Activated CD4-positive, alpha-beta T cell treated with anti-CD3 and anti-CD28 coated beads, Interleukin-2, amount 50 U/mL, for 1 hour (primary cell): ENCODE data around the gene RAD51B.

Source experiments
- DNase-seq: peaks from one replicate; pipeline ENCODE4 v3.0.0-alpha.2; 2020

RAD51B gene

DNA sequence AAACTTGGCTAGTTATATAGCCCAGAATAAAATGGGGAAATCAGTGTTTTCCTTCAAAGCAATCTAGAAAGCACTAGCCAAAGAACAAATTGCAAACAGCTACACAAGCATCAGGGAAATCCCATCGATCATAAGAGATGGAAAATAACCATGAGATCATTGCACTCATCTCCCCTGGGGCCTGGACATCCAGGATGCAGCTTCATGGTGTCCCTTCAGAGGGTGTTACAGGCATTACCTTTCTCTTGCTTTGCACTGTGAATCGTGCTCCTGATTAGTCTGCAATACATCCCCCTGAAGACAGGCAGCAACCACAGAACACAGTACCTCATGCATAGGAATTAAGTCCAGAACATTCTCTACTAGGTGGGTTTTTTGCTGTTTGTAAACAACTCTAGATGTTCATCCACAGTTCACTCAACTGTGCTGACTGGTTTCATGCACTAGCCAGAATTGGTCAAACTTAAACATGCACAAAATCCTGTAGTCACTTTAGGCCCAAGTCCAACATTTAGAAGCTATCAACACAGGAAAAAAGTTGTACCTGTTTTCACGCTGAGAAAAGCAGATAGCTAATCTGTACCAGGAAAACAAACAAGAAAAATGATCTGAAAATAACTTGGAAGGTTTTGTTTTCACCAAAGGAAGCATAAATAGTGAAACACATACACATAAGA is 853.2 kb downstream of the RAD51B start:
- DNase-seq, result no peak

DNA sequence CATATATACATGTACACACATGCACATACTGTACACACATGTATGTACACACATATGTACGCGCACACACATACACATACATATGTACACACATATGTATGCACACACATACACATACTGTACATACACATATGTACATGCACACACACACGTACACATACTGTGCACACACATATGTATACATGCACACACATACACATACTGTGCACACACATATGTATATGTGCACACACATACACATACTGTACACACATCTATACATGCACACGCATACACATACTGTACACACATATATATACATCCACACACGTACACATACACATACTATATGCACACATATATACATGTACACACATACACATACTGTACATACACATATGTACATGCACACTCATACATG is 853.9 kb downstream of the RAD51B start:
- no peak for DNase-seq

DNA sequence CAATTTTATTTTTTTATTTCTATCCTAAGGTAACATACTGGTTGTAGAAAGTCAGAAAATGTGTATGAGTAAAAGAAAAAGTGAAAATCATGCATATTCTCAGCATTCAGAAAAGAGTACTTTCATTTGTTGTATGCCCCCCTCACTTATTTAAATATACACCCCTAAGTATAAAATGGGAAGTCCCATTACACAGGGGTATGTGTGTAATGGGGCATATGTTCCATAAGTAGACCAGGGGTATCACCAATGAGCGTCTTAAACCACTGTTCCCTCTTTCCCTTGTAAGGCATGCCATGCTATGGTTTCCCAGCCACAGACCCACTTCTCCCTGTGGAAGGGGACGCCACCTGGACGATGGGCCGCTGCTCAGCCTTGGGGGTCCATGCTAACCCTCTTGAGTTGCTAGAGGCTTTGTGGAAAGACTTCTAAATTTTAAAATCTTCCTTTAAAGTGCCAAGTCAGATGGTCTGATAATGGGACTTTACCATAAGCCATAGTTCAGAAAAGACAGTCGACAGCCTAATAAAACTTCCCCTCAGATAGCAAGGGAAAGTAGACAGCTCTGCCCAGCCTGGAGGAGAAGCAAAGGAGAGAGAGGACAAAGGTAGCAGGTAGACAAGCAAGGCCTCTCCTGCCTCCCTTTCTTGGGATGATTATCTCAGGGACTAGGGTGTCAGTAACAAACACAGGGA is 855.1 kb downstream of the RAD51B start:
- no peak for DNase-seq

DNA sequence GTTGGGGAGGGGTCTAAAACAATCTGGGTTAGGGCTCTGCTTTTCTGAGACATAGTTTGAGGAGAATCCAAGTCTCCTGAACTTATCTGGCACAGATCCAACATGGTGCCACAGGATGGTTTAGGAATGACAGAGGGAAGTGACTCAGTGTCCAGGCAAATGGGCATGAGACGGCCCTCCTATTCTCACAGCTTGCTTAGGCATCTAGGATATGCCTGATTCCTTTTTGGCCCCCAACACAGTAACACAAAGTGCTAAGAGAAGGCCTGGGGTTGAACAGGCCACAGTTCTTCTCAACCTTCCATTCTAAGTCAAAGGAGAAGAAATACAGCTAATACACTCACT is 855.6 kb downstream of the RAD51B start:
- DNase-seq, result no peak

DNA sequence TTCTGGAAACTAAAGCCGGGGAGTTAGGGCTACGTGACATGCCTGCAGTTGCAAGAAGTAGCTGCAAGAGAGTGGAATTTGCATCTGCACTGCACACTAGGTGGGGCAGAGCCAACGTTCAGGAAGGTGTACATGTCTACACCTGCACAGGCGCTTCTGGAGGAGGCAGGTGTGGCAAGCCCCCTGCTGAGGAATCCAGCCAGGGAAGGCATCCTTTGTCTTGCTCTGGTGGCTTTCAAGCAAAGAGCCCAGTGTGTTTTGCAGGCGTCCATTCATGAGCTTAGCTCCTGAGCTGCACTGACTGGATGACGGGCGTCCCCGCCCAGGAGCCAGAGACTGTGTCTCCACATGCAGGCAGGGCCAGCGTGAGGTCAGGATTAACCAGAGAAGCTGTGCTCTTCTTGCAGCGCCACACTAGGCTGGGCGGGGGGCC is 856.9 kb downstream of the RAD51B start:
- no peak for DNase-seq

DNA sequence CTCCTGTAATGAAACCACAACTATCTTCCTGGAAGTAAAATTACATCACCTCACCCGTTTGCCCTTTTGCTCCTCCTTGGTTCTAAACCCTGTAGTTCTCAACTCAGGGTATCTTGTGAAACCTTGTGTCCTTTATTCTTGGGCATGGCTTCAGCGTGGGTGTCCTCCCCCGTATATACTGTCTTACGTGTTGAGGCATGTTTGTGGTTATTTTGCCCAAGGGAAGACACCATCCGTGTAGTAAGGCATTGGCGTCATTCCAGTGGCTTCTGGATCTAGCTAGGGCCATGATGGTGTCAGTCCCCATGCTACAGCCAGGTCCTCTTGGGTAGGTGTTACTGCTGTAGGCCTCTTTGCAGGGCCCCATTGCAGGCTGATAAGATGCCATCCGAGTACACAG is 857.9 kb downstream of the RAD51B start:
- DNase-seq, result no peak

DNA sequence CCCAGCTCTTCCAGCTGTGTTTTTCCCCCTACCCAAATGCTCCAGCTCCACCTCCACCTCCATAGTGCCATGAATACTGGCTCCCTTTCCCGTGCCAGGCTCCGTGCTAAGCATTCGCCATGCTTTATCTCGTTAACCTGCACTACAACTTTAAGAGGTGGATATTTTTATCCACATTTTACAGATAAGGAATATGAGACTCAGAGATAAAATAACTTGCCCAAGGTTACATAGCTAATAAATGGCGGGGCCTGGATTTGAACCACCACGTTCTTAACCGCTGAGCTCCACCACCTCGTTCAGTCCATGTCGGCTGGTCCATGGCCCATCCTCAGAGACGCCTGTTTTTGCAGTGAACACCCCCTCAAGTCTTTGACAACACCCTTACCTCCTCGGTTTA is 858.3 kb downstream of the RAD51B start:
- no peak for DNase-seq

DNA sequence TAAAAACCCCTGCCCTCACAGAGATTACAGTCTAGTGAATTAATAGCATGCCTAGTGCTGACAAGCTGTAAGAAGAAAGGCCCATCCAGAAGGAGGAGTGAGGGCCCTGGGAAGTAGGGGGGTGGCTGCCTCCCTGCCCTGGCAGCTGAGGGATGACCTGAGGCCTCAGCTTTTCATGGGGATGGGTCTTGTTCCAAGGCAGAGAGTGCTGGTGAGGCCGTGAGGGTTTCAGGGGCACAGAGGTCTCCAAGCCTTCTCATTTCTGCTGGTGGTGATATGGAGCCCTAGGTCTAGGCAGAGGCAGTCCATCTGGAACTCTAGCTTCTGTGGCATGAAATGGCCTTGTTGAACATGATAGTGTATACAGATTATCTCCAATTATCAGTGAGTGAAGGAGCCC is 858.9 kb downstream of the RAD51B start:
- DNase-seq, result no peak

DNA sequence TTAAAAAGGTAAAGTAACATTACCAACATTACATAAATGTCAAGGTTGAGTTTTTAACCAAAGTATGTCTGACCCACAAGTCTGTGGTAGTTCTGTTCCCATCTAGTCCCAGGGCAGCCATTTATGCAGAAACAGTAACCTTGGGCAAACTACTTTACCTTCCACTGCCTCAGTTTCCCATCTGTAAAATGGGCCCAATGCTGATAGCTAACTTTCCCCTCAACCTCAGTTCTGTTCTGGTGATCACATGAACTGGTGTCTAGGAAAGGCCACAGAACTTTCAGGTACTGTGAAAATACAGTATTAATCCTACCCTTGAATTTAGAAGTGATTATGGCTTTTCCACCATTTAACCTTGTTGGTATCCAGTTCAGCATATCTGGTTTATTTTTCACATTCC is 859.7 kb downstream of the RAD51B start:
- no peak for DNase-seq

DNA sequence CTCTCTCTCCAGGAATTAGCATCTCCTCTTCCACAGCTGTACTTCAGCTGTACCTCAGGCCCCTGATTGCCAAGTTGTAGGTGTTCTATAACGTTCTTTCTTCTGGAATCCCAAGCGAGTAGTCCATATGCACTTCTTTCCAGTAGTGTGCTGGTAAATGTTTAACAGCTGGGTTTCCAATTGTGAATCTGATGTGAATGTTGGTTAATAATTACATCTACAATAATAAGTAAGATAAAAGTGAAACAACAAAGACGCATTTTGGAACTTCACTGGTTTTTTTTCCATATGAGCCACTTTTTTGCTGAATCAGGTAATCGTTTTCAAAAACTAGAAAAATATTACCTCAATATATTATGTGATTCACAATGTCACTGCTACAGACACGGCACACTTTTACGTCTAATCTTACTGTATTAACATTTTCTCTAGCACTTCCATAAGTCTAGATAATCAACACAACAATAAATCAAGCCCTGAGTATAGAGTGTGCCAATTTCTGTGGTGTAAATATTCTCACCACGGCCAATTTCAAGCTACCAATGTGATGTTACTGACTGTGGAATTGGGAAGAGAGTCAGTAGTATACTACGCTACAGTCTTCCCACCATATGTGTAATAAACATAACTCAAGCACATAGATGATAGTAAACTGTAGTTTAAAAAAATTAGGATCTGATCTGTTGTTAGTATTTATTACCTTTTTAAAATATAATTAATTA is 860.3 kb downstream of the RAD51B start:
- DNase-seq, result no peak

DNA sequence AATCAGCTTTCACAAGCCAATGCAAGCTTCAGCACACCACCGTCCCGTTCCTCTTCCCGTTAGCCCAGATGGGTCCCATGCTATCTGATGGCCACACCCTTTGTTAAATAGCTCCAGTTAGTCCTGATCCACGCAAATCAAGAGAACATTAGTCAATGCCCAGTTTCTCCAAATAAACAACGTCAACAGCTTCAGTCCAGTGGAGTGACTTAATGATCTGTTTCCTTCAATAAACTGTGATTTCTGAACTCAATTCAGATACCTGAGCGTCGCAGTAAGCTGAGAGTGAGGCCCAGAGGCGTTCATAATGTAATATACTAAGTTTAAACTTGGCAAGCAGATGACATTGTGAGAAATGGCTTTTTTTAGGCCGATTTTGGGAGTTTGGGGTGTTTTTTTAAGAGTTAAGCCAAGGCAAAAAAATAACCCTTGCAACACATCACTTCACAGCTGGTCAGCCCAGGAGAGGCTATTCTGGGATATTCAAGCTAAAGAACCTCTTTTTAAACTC is 861.0 kb downstream of the RAD51B start:
- no peak for DNase-seq

DNA sequence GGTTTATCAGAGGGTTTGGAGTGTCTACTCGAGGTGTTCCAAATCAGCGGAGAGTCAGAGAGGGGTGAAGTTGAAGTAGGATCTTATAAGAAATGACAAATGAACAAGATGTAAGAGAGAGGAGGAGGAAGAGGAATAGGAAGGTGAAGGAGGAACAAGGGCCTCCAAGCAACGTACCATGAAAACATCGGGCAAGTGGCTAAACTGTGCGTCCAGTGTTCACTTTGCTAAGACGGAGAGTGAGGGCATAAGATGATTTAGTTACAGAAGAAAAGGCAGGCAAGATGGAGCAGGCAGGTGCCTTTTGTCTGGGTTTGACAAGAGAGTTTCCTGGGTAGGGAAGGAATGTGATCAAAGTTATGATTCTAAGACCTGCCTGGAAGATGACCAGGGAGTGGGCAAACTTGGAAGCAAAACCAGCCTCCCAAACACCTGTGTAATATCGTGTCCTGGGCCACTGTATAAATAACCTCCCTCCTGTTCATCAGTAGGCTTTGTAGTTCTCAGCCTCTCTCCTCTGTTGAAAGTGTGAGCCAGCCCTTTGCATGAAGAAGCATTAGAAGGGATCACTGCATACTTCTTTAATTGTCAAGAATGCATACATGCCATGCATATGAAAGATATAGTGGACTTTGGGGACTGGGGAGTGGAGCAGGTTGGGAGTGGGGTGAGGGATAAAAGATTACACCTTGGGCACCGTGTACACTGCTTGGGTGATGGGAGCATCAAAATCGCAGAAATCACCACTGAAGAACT is 861.9 kb downstream of the RAD51B start:
- DNase-seq, result no peak

DNA sequence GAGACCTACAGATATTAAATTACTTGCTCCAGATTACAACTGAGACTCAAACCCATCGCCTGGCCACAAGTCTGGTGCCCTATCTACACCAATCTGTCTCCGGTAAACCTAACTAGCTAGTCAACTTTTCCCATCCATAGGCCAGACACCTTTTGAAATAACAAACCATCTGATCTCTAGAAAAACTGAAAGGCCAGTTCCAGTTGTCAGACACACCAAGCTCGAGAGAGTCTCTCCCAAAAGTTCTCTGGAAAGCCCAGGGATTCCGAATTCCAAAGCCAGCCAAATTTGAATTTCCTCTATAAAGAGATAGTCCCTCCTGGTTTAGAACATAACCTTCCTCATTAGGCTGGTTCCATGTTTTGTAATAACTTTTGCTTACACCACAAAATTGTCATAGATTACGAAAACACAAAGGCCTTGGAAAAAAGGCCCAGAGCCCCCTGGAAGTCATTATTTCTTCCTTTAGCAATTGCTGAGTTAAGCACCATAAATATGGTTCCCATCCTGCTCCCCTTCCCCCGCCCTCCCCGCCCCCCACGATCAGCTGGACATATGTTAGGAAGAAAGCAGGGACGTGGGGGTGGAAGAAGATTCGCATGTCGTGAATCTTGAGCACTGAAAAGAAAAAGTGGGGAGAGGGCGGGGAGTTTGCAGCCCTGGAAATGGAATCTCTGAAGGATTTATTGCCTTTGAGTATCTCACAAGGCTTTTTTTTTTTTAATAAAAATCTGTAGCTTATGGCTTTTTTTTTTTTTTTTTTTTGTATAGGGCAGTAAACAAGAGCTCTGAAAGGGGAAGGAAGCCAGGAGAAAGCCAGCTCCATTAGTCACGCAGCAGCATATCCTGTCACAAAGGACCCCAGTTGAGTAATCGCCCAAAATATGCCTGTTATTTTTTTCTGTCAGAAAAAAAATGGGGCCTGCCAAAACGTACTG is 862.9 kb downstream of the RAD51B start:
- DNase-seq, result peak; percentile 25

DNA sequence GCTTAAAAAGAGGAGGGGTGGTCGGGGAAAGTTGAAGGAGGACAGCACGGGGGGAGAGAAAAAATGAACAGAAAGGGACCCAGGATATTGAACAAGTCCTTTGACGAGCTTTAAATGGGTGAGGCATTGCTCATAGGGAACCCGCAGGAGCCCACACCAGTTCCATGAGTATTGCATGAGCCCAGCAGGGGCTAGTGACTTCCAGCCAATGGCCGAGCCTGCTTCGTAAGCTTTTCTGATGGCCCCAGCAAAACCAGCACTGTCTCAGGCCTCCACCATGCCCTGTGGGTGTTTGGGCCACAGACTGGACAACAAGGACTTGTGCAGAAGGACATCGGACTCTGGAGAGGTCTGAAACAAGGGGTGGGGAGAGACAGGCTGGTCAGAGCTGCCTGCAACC is 863.7 kb downstream of the RAD51B start:
- no peak for DNase-seq

DNA sequence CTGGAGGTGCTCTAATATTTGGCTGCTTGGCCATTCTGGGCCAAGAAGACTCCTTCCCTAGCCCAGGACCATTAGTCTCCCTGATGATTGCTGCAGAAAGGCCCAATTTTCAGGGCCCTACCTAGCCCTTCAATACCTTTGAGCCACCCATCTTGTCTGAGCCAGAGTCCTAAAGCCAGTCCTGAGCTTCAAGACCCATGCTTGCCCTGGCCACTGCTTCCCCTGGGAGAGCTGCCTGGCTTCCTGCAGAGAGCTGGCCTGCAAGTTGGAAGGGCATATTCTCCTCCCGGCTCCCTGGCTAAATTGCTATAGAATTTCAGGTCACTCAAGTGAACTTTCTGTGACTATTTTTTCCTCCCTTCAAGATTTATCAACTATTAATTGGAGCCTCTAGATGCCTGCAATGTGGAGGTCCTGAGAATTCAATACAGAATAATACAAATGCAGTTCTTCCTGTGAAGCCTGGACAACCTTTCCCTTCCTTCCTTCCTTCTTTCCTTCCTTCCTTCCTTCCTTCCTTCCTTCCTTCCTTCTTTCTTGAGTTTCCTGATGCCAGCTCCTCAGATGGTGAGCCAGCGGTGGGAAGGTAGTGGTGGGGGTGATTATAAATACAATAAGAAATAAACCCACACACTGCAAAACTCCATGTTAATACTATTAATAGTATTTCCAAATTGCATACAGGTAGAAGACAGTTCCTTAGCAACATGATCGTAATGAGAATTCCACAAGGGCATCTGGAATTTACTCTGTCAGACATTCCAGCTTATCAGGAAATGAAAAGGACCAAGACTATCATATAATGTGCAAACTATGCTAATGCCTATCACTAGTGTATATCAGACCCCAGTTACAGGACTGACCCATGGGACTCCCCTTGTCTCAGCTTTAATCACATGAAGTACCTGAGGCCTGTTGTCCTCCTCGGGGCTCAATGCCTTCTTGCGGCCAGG is 865.2 kb downstream of the RAD51B start:
- no peak for DNase-seq

DNA sequence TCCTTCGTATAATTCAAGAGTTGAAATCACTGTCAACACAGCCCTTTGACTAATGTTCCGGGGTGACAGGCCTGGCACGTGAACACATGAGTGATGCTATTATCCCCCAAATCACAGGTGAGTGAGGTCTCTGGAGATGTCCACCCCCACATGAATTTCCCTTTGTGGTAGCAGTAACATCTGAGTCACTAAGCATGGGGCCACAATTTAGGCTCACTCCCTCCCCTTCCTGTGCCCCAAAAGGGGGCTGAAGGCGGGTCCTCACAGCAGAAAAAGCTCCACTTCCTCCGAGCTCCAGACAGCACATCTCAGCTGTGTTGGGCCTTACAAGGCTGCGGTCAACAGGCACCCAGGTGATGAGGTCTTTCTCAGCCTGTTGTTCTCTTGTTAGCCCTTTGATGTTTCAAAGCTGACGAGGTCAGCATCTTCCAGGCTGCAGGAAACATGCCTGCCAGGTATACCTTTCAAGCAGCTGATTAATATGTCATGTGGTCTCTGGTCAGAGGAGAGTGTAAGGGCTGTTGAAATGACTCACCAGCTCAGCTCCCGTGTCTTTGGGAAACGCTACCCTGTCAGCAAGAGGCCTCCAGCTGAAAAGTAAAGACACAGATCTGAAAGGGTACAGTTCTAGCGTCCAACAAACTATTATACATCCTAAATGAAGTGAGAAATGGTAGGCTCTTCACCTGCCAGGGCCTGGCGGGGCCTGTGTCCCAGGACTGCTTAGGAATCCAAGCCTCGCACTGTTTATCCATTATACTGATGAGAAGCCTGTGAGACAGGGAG is 866.0 kb downstream of the RAD51B start:
- peak; percentile 76 for DNase-seq

DNA sequence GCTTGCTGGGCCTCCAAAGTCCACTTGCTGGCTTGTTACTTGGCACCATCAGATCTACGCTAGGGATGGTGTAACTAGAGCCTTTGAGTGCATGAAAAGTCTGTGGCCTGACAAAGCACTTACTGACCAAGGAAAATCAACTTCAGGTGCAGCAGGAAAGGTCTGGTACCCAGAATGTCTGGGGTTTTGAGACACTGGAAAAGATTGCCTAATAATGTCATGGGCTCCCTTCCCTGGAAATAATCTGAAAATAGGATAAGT is 866.6 kb downstream of the RAD51B start:
- no peak for DNase-seq

DNA sequence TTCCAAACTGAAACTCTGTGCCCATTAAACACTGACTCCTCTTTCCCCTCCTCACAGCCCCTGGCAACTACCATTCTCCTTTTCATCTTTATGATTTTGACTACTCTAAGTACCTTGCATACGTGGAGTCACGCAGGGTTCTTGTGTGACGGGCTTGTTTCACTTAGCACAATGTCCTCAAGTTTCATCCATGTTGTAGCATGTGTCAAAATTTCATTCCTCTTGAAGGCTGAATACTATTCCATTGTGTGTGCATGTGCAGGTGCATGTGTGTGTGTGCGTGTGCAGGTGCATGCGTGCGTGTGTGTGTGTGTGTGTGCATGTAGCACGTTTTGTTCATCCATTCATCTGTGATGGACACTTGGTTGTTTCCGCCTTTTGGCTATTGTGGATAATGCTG is 867.1 kb downstream of the RAD51B start:
- no peak for DNase-seq

DNA sequence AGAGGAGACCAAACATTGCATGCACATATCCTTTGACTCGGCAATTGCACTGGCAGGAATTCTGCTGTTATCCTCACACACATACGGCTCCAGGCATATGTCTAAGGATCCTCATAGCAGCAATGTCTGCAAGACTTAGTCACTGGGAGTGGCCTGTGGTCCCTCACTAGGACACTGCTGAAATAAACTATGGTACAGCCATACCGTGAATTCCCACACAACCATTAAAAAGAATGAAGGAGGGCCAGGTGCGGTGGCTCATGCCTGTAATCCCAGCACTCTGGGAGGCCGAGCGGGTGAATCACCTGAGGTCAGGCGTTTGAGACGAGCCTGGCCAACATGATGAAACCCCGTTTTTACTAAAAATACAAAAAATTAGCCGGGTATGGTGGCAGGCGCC is 868.2 kb downstream of the RAD51B start:
- DNase-seq, result no peak

DNA sequence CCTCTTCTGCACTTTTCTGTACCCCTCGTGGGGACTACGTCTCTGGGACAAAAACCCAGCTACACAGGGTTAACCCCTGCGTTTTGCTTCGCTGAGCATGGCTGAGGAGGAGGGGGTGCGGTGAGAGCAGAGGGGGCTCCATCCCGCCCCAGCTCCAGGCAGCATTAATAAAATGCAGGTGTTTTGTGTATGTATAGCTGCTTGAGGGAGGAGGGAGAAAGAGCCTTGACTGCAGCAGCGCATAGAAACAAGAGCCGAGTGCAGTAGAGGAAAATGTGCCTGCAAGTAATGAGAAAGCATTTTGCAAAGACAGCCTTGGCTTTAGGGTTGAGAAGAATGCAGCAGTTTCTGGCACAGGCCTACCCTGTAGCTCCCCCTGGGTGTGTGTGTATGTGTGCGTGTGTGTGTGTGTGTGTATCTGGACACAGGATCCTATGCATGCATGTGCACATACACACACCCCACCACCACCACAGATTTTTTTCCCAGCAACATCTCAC is 869.3 kb downstream of the RAD51B start:
- DNase-seq, result no peak
